GM12878 (cell line): ENCODE results near the gene NXPE1. TPM values are rescaled to one million over a fixed set of nuclear protein-coding genes. Genes with fewer than 3 reads are reported as not detected.

Experiments used
- ATAC-seq: fragments of 200-7000 bp; cut with Tn5 transposase; 3 replicates; pipeline ENCODE4 v1.9.1; 2020; ENCODE audit warnings: mild to moderate bottlenecking, moderate library complexity
- BruUV-seq: library from RNA; stranded (reverse); fragments of 400-500 nt; replicated peaks from 2 replicates; lab custom pipeline; 2021; lab: Mats Ljungman, UMichigan
- CTCF ChIA-PET: fragments of 300-600 bp; sonication (Branson Sonifier 250); formaldehyde crosslinking; extraction: SDS; loops from one replicate; lab custom pipeline; 2021; ENCODE audit warnings: inconsistent platforms; lab: Yijun Ruan, JAX
- POLR2A ChIA-PET: fragments of 350-600 bp; formaldehyde crosslinking; extraction: SDS; loops from one replicate; lab custom pipeline; 2021; ENCODE audit warnings: inconsistent platforms; lab: Charles Lee
- RAD21 ChIA-PET: fragments of 300-600 bp; sonication (Branson Sonifier 250); formaldehyde crosslinking; loops from one replicate; lab custom pipeline; 2023; ENCODE audit warnings: antibody characterized with exemption; ENCODE audit not compliant: unreplicated experiment; lab: Charles Lee
- SMC1A ChIA-PET: fragments of 300-600 bp; sonication (Branson Sonifier 250); formaldehyde crosslinking; loops from one replicate; lab custom pipeline; 2023; ENCODE audit not compliant: unreplicated experiment, uncharacterized antibody; lab: Charles Lee
- DNase-seq: peaks from one replicate; pipeline ENCODE4 v3.0.0-alpha.2; 2011; ENCODE audit warnings: low read depth, low spot score
- FAIRE-seq: peaks from 3 replicates; lab custom pipeline; 2011; peaks lifted over from hg19 to GRCh38; lab: Jason Lieb, UNC
- H2AFZ ChIP-seq: 2 replicates; pipeline ENCODE4 v1.6.0; 2011; ENCODE audit warnings: low read depth, low read length, control low read depth; ENCODE audit not compliant: control insufficient read depth
- H3K27ac ChIP-seq: 2 replicates; pipeline ENCODE4 v1.5.1; 2011; ENCODE audit warnings: control low read depth; ENCODE audit not compliant: control insufficient read depth, insufficient read depth
- H3K27me3 ChIP-seq, 2 experiments: replicated peaks in 1 of 2; 2 replicates each; pipeline versions ENCODE4 v1.6.0 to v1.6.1; 2011; ENCODE audit warnings: low read length in 1 of 2; ENCODE audit not compliant: control insufficient read depth in 2 of 2, insufficient read depth in 2 of 2
- H3K36me3 ChIP-seq, 2 experiments: 2 replicates each; pipeline ENCODE4 v1.5.1; 2011; ENCODE audit warnings: low read length in 1 of 2; ENCODE audit not compliant: control insufficient read depth in 2 of 2, insufficient read depth in 2 of 2
- H3K4me1 ChIP-seq: 2 replicates; pipeline ENCODE4 v1.6.1; 2011; ENCODE audit warnings: mild to moderate bottlenecking, low read length, moderate library complexity, mixed read lengths; ENCODE audit not compliant: control insufficient read depth, insufficient read depth
- H3K4me2 ChIP-seq: 2 replicates; pipeline ENCODE4 v1.6.0; 2011; ENCODE audit warnings: control low read depth; ENCODE audit not compliant: control insufficient read depth, insufficient read depth
- H3K4me3 ChIP-seq: fragments of 200-600 bp; sonication (generic); 2 replicates; pipeline ENCODE4 v1.5.1; 2016
- H3K79me2 ChIP-seq: 2 replicates; pipeline ENCODE4 v1.6.0; 2011; ENCODE audit warnings: low read length; ENCODE audit not compliant: control insufficient read depth, insufficient read depth
- H3K9ac ChIP-seq: 2 replicates; pipeline ENCODE4 v1.8.0; 2011; ENCODE audit warnings: low read length, control low read depth, mixed read lengths; ENCODE audit not compliant: control insufficient read depth, insufficient read depth
- H3K9me3 ChIP-seq: replicated peaks from 3 replicates; pipeline ENCODE4 v1.5.1; 2011; ENCODE audit warnings: mild to moderate bottlenecking, low read length; ENCODE audit not compliant: control insufficient read depth, insufficient read depth
- H4K20me1 ChIP-seq: 2 replicates; pipeline ENCODE4 v1.6.0; 2011; ENCODE audit not compliant: control insufficient read depth, insufficient read depth
- GABPA ChIP-seq: IDR thresholded peaks from 2 replicates; pipeline ENCODE4 v1.6.1; 2014; ENCODE audit warnings: antibody characterized with exemption, low read depth, mild to moderate bottlenecking, inconsistent platforms
- KAT2A ChIP-seq: conservative IDR thresholded peaks from 2 replicates; pipeline ENCODE4 v1.6.1; 2011; ENCODE audit warnings: low read depth, low read length; ENCODE audit not compliant: control insufficient read depth
- LARP7 ChIP-seq: fragments of 450-650 bp; IDR thresholded peaks from 2 replicates; pipeline ENCODE4 v1.6.1; 2017; ENCODE audit warnings: mild to moderate bottlenecking
- SREBF1 ChIP-seq: IDR thresholded peaks from 2 replicates; pipeline ENCODE4 v1.6.1; 2012; ENCODE audit warnings: mild to moderate bottlenecking, low read length
- SUZ12 ChIP-seq: fragments of 200-600 bp; sonication (generic); IDR thresholded peaks from one replicate; pipeline ENCODE4 v1.6.1; 2018; ENCODE audit warnings: antibody characterized with exemption, mild to moderate bottlenecking; ENCODE audit not compliant: unreplicated experiment
- TCF3 ChIP-seq: IDR thresholded peaks from 2 replicates; pipeline ENCODE4 v1.6.1; 2012; ENCODE audit warnings: low read depth, mild to moderate bottlenecking, low read length, borderline replicate concordance; ENCODE audit not compliant: insufficient read depth
- WGBS: methylation state at CpG from one replicate; pipeline ENCODE4 v1.1.6; 2016; ENCODE audit warnings: low lambda C conversion rate; ENCODE audit not compliant: insufficient replicate concordance, insufficient coverage; ENCODE audit errors: missing lambda C conversion rate; 5-methylcytosine and 5-hydroxymethylcytosine counted together
- in situ Hi-C: fragments of 300-500 bp; cut with MboI; formaldehyde crosslinking; loops from 9 replicates; pipeline ENCODE4 v1.14.3; 2018; ENCODE audit warnings: mixed read lengths
- intact Hi-C: fragments of 100-400 bp; cut with micrococcal nuclease; formaldehyde crosslinking; loops from one replicate; pipeline ENCODE4 v1.14.2; 2022; ENCODE audit not compliant: unreplicated experiment
- polyA plus RNA-seq, 11 experiments: library from polyadenylated mRNA; depleted of rRNA in 4 of 11; unstranded in 6 of 11; stranded (reverse) in 5 of 11; fragments of >200 nt; fragmentation: Nextera tagmentation in 4 of 11; fragmentation: Illumina TruSeq in 1 of 11; extraction: Ambion mirVana in 4 of 11; extraction: Trizol in 1 of 11; gene quantifications; 1 replicate in 1 of 11; 2 replicates in 10 of 11; pipeline versions ENCODE4 v1.2.1 to v1.2.3, GENCODE V29; 2011 to 2016; ENCODE audit warnings: inconsistent platforms in 2 of 11, missing spikeins in 2 of 11, low read depth in 1 of 11
- total RNA-seq, 4 experiments: library from RNA; depleted of rRNA in 3 of 4; stranded (reverse); fragments of >200 nt in 3 of 4; fragmentation: Illumina TruSeq in 1 of 4; extraction: Trizol in 1 of 4; gene quantifications; 2 replicates each; pipeline versions ENCODE4 v1.2.1 to v1.2.3, GENCODE V29; 2013 to 2021
- TF ChIP-seq, protein P1 (sequence below): IDR thresholded peaks from 2 replicates; pipeline ENCODE4 v1.6.1; 2011; ENCODE audit warnings: borderline replicate concordance, low read depth, mild to moderate bottlenecking, moderate library complexity, low read length; ENCODE audit not compliant: insufficient read depth, poor library complexity, severe bottlenecking
- TF ChIP-seq, protein P2 (sequence below): fragments of 150-350 bp; IDR thresholded peaks from 2 replicates; pipeline ENCODE4 v1.6.1; 2016; ENCODE audit warnings: low read depth, low read length
- TF ChIP-seq, protein P3 (sequence below): IDR thresholded peaks from 2 replicates; pipeline ENCODE4 v1.6.1; 2012; ENCODE audit warnings: low read length, inconsistent platforms
- TF ChIP-seq, protein P4 (sequence below): fragments of 450-650 bp; conservative IDR thresholded peaks from 2 replicates; pipeline ENCODE4 v1.6.1; 2017; ENCODE audit warnings: mild to moderate bottlenecking, moderate library complexity
- TF ChIP-seq, protein P5 (sequence below): fragments of 450-650 bp; IDR thresholded peaks from 2 replicates; pipeline ENCODE4 v1.6.1; 2017; ENCODE audit warnings: mild to moderate bottlenecking

NXPE1 gene
- total and polyA plus RNA-seq, 10 of the 15 experiments (the other 5 are each of a cell fraction or from before 2014, with no cell fraction given): not detected

DNA sequence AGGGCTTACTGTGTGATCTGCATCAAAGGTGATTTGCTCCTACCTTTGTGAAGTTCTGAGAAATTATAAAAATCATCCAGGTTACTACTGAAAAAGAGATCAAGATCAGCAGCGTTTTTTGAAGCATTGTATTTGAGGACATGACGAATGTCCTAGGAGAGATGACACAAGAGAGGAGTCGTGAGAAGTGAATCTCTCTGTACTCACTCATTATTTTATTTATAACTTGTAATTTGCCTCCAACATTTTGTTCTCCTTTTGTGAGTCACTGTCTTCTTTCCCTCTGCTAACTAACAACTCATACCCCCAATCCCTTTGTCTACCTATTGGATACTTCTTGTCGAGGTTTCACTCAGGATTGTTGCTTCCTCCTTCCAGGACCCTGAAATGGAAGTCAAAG lies 8.6 kb downstream of the NXPE1 start:
- Histone ChIP-seq H4K20me1 (no peaks in the 10 kb centered on the region), H3K4me2 (no peak overlapping the region), H3K27me3 (no peaks in the 10 kb centered on the region; a peak in 1 of 4 replicates), H2AFZ (no peak overlapping the region), H3K9ac (no peak overlapping the region), H3K4me3 (no peak overlapping the region), H3K27ac (no peak overlapping the region), H3K4me1 (no peaks in the 10 kb centered on the region), H3K79me2 (no peaks in the 10 kb centered on the region), H3K9me3 (no peaks in the 10 kb centered on the region; the same call in 2 of the 3 replicates), H3K36me3 (no peaks in the 10 kb centered on the region)
- intact Hi-C loops: no loop called here
- ChIA-PET POLR2A (no interaction called here), SMC1A (no interaction called here), CTCF (no interaction called here), RAD21 (no interaction called here)
- in situ Hi-C loops: no loop called here
- WGBS: 14% methylated on average over 4 of the region's 4 CpGs
- FAIRE-seq (no peak), ATAC-seq (no peak), DNase-seq (no peak)
- no TSS peak for BruUV-seq
- TF ChIP-seq KAT2A (no peak), SUZ12 (no peak), TCF3 (no peak), GABPA (no peak), SREBF1 (no peak), LARP7 (no peak)
- TF ChIP-seq, protein P1, sequence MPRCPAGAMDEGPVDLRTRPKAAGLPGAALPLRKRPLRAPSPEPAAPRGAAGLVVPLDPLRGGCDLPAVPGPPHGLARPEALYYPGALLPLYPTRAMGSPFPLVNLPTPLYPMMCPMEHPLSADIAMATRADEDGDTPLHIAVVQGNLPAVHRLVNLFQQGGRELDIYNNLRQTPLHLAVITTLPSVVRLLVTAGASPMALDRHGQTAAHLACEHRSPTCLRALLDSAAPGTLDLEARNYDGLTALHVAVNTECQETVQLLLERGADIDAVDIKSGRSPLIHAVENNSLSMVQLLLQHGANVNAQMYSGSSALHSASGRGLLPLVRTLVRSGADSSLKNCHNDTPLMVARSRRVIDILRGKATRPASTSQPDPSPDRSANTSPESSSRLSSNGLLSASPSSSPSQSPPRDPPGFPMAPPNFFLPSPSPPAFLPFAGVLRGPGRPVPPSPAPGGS: no peak
- TF ChIP-seq, protein P2, sequence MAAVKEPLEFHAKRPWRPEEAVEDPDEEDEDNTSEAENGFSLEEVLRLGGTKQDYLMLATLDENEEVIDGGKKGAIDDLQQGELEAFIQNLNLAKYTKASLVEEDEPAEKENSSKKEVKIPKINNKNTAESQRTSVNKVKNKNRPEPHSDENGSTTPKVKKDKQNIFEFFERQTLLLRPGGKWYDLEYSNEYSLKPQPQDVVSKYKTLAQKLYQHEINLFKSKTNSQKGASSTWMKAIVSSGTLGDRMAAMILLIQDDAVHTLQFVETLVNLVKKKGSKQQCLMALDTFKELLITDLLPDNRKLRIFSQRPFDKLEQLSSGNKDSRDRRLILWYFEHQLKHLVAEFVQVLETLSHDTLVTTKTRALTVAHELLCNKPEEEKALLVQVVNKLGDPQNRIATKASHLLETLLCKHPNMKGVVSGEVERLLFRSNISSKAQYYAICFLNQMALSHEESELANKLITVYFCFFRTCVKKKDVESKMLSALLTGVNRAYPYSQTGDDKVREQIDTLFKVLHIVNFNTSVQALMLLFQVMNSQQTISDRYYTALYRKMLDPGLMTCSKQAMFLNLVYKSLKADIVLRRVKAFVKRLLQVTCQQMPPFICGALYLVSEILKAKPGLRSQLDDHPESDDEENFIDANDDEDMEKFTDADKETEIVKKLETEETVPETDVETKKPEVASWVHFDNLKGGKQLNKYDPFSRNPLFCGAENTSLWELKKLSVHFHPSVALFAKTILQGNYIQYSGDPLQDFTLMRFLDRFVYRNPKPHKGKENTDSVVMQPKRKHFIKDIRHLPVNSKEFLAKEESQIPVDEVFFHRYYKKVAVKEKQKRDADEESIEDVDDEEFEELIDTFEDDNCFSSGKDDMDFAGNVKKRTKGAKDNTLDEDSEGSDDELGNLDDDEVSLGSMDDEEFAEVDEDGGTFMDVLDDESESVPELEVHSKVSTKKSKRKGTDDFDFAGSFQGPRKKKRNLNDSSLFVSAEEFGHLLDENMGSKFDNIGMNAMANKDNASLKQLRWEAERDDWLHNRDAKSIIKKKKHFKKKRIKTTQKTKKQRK: no peak
- TF ChIP-seq, protein P3, sequence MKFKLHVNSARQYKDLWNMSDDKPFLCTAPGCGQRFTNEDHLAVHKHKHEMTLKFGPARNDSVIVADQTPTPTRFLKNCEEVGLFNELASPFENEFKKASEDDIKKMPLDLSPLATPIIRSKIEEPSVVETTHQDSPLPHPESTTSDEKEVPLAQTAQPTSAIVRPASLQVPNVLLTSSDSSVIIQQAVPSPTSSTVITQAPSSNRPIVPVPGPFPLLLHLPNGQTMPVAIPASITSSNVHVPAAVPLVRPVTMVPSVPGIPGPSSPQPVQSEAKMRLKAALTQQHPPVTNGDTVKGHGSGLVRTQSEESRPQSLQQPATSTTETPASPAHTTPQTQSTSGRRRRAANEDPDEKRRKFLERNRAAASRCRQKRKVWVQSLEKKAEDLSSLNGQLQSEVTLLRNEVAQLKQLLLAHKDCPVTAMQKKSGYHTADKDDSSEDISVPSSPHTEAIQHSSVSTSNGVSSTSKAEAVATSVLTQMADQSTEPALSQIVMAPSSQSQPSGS: no peak
- TF ChIP-seq, protein P4, sequence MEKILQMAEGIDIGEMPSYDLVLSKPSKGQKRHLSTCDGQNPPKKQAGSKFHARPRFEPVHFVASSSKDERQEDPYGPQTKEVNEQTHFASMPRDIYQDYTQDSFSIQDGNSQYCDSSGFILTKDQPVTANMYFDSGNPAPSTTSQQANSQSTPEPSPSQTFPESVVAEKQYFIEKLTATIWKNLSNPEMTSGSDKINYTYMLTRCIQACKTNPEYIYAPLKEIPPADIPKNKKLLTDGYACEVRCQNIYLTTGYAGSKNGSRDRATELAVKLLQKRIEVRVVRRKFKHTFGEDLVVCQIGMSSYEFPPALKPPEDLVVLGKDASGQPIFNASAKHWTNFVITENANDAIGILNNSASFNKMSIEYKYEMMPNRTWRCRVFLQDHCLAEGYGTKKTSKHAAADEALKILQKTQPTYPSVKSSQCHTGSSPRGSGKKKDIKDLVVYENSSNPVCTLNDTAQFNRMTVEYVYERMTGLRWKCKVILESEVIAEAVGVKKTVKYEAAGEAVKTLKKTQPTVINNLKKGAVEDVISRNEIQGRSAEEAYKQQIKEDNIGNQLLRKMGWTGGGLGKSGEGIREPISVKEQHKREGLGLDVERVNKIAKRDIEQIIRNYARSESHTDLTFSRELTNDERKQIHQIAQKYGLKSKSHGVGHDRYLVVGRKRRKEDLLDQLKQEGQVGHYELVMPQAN: no peak
- TF ChIP-seq, protein P5, sequence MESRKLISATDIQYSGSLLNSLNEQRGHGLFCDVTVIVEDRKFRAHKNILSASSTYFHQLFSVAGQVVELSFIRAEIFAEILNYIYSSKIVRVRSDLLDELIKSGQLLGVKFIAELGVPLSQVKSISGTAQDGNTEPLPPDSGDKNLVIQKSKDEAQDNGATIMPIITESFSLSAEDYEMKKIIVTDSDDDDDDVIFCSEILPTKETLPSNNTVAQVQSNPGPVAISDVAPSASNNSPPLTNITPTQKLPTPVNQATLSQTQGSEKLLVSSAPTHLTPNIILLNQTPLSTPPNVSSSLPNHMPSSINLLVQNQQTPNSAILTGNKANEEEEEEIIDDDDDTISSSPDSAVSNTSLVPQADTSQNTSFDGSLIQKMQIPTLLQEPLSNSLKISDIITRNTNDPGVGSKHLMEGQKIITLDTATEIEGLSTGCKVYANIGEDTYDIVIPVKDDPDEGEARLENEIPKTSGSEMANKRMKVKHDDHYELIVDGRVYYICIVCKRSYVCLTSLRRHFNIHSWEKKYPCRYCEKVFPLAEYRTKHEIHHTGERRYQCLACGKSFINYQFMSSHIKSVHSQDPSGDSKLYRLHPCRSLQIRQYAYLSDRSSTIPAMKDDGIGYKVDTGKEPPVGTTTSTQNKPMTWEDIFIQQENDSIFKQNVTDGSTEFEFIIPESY: no peak
